Panc1 (cell line): Measurements from ENCODE around the gene RNF144A.

Experiments
- CTCF ChIP-seq: fragments of 450-650 bp; IDR thresholded peaks from 2 replicates; pipeline ENCODE4 v1.5.1; 2017; ENCODE audit warnings: mild to moderate bottlenecking
- POLR2AphosphoS5 ChIP-seq: IDR thresholded peaks from 2 replicates; pipeline ENCODE4 v1.6.1; 2012; ENCODE audit warnings: mild to moderate bottlenecking, low read depth, low read length, moderate library complexity
- REST ChIP-seq, 2 experiments: IDR thresholded peaks; 2 replicates each; pipeline ENCODE4 v1.6.1; 2011 to 2012; ENCODE audit warnings: low read depth in 2 of 2, control low read depth in 1 of 2, low read length in 1 of 2, mild to moderate bottlenecking in 1 of 2, moderate library complexity in 1 of 2; ENCODE audit not compliant: insufficient read depth in 1 of 2
- SIN3A ChIP-seq: IDR thresholded peaks from 2 replicates; pipeline ENCODE4 v1.6.1; 2012; ENCODE audit warnings: low read depth, mild to moderate bottlenecking, low read length, moderate library complexity, borderline replicate concordance; ENCODE audit not compliant: insufficient read depth
- TCF7L2 ChIP-seq: IDR thresholded peaks from 2 replicates; pipeline ENCODE4 v1.6.1; 2011; ENCODE audit warnings: mild to moderate bottlenecking, low read depth, low read length, inconsistent platforms

- TF ChIP-seq CTCF (peak; percentile 72; the same call in 1 of the 2 replicates), POLR2AphosphoS5 (no peak), SIN3A (no peak), REST (IDR thresholded peaks at IDR 0.05; ENCODE audit: insufficient read depth in 1 of 2, low read depth in 2 of 2, low read length in 1 of 2) (no peak), TCF7L2 (no peak)
Measured at GRCh38 chr2:6896930-6897759, 20.1 kb upstream of the RNF144A start.
